IMR-90 (cell line): ENCODE data around the gene ASTE1. TPM values are rescaled to one million over a fixed set of nuclear protein-coding genes. Genes with fewer than 3 reads are reported as not detected.

ENCODE experiments used
- ATAC-seq: fragments of 200-7000 bp; cut with Tn5 transposase; 2 replicates; pipeline ENCODE4 v1.9.1; 2020; ENCODE audit warnings: low read depth, mild to moderate bottlenecking, moderate library complexity
- BruUV-seq: library from RNA; stranded (reverse); fragments of 400-500 nt; replicated peaks from 2 replicates; lab custom pipeline; 2021; lab: Mats Ljungman, UMichigan
- CTCF ChIA-PET: fragments of 300-600 bp; formaldehyde crosslinking; extraction: SDS; loops from one replicate; lab custom pipeline; 2021; ENCODE audit warnings: antibody characterized with exemption; lab: Yijun Ruan, JAX
- POLR2A ChIA-PET: fragments of 300-600 bp; sonication (Branson Sonifier 250); formaldehyde crosslinking; loops from one replicate; lab custom pipeline; 2022; ENCODE audit warnings: antibody characterized with exemption; ENCODE audit not compliant: unreplicated experiment; lab: Charles Lee
- DNase-seq: peaks from one replicate; pipeline ENCODE4 v3.0.0; 2013
- H2AFZ ChIP-seq: replicated peaks from 2 replicates; pipeline ENCODE3; 2013; ENCODE audit warnings: low read length, mild to moderate bottlenecking; ENCODE audit not compliant: poor library complexity
- H2AK5ac ChIP-seq: 2 replicates; pipeline ENCODE4 v1.6.1; 2013; ENCODE audit warnings: low read depth, low read length, inconsistent platforms
- H2AK9ac ChIP-seq: replicated peaks from 2 replicates; pipeline ENCODE3; 2013; ENCODE audit warnings: mild to moderate bottlenecking, low read depth, low read length, moderate library complexity; ENCODE audit not compliant: poor library complexity
- H2BK120ac ChIP-seq: 2 replicates; pipeline ENCODE4 v1.6.1; 2013; ENCODE audit warnings: low read depth, low read length, inconsistent platforms
- H2BK15ac ChIP-seq: 3 replicates; pipeline ENCODE4 v1.6.1; 2013; ENCODE audit warnings: low read depth, low read length, inconsistent platforms
- H2BK20ac ChIP-seq: 2 replicates; pipeline ENCODE4 v1.6.1; 2013; ENCODE audit warnings: low read depth, mild to moderate bottlenecking, inconsistent platforms, low read length, moderate library complexity
- H2BK5ac ChIP-seq: 2 replicates; pipeline ENCODE4 v1.6.1; 2013; ENCODE audit warnings: mild to moderate bottlenecking, low read depth, low read length, inconsistent platforms; ENCODE audit not compliant: poor library complexity, severe bottlenecking
- H3K14ac ChIP-seq: replicated peaks from 2 replicates; pipeline ENCODE4 v1.6.1; 2013; ENCODE audit warnings: low read depth, low read length, inconsistent platforms
- H3K18ac ChIP-seq: 2 replicates; pipeline ENCODE4 v1.6.1; 2013; ENCODE audit warnings: low read depth, low read length, control low read depth
- H3K23ac ChIP-seq: 2 replicates; pipeline ENCODE4 v1.6.1; 2013; ENCODE audit warnings: low read depth, low read length, inconsistent platforms
- H3K27ac ChIP-seq: 2 replicates; pipeline ENCODE4 v1.5.1; 2013; ENCODE audit warnings: mild to moderate bottlenecking, control low read depth, low read length; ENCODE audit not compliant: insufficient read depth
- H3K27me3 ChIP-seq: 2 replicates; pipeline ENCODE4 v1.6.1; 2013; ENCODE audit warnings: low read length; ENCODE audit not compliant: control insufficient read depth, insufficient read depth
- H3K36me3 ChIP-seq: 2 replicates; pipeline ENCODE4 v1.6.1; 2013; ENCODE audit warnings: low read length, mixed read lengths; ENCODE audit not compliant: control insufficient read depth, insufficient read depth
- H3K4ac ChIP-seq: 2 replicates; pipeline ENCODE4 v1.6.1; 2013; ENCODE audit warnings: low read depth, low read length, inconsistent platforms
- H3K4me1 ChIP-seq: 2 replicates; pipeline ENCODE4 v1.6.1; 2013; ENCODE audit warnings: low read length, mixed read lengths; ENCODE audit not compliant: control insufficient read depth, insufficient read depth
- H3K4me2 ChIP-seq: 2 replicates; pipeline ENCODE4 v1.6.1; 2013; ENCODE audit warnings: low read depth, mild to moderate bottlenecking, control low read depth, low read length, moderate library complexity
- H3K4me3 ChIP-seq: 2 replicates; pipeline ENCODE4 v1.5.1; 2013; ENCODE audit warnings: low read depth, mild to moderate bottlenecking, control low read depth, low read length, moderate library complexity; ENCODE audit not compliant: insufficient read depth
- H3K56ac ChIP-seq: 2 replicates; pipeline ENCODE4 v1.6.1; 2013; ENCODE audit warnings: low read length, inconsistent platforms; ENCODE audit not compliant: insufficient read depth; ENCODE audit errors: extremely low read depth
- H3K79me1 ChIP-seq, 2 experiments: 2 replicates each; pipeline ENCODE4 v1.6.1; 2013; ENCODE audit warnings: low read length in 2 of 2, inconsistent platforms in 1 of 2, low read depth in 1 of 2
- H3K9ac ChIP-seq: 2 replicates; pipeline ENCODE4 v1.6.1; 2013; ENCODE audit warnings: low read depth, low read length, control low read depth
- H3K9me1 ChIP-seq: 2 replicates; pipeline ENCODE4 v1.6.1; 2013; ENCODE audit warnings: low read length, inconsistent platforms; ENCODE audit not compliant: insufficient read depth
- H3K9me3 ChIP-seq: 2 replicates; pipeline ENCODE4 v1.6.1; 2013; ENCODE audit warnings: low read length; ENCODE audit not compliant: control insufficient read depth, insufficient read depth
- H4K20me1 ChIP-seq: 2 replicates; pipeline ENCODE4 v1.6.1; 2013; ENCODE audit warnings: low read length, inconsistent platforms; ENCODE audit not compliant: insufficient read depth
- H4K5ac ChIP-seq: 2 replicates; pipeline ENCODE4 v1.6.1; 2013; ENCODE audit warnings: mild to moderate bottlenecking, low read depth, low read length, control low read depth
- H4K8ac ChIP-seq, 2 experiments: 2 replicates each; pipeline ENCODE4 v1.6.1; 2013; ENCODE audit warnings: low read depth in 2 of 2, low read length in 2 of 2, control low read depth in 1 of 2, inconsistent platforms in 1 of 2
- H4K91ac ChIP-seq: 2 replicates; pipeline ENCODE4 v1.6.1; 2013; ENCODE audit warnings: low read depth, low read length, inconsistent platforms; ENCODE audit not compliant: insufficient read depth
- BHLHE40 ChIP-seq: fragments of 150-350 bp; IDR thresholded peaks from 2 replicates; pipeline ENCODE4 v1.6.1; 2016; ENCODE audit warnings: mild to moderate bottlenecking, low read depth, low read length
- CEBPB ChIP-seq: IDR thresholded peaks from 2 replicates; pipeline ENCODE4 v1.6.1; 2012; ENCODE audit warnings: low read depth, low read length, improper control_type of control experiment
- CHD1 ChIP-seq: IDR thresholded peaks from 2 replicates; pipeline ENCODE4 v1.6.1; 2012; ENCODE audit warnings: low read depth, low read length, improper control_type of control experiment
- MAFK ChIP-seq: IDR thresholded peaks from 2 replicates; pipeline ENCODE4 v1.6.1; 2012; ENCODE audit warnings: low read depth, low read length, improper control_type of control experiment
- MAZ ChIP-seq: IDR thresholded peaks from 2 replicates; pipeline ENCODE4 v1.6.1; 2012; ENCODE audit warnings: low read depth, mild to moderate bottlenecking, low read length, improper control_type of control experiment, moderate library complexity, borderline replicate concordance
- MXI1 ChIP-seq: IDR thresholded peaks from 2 replicates; pipeline ENCODE4 v1.6.1; 2012; ENCODE audit warnings: low read depth, mild to moderate bottlenecking, low read length, moderate library complexity, borderline replicate concordance
- NFE2L2 ChIP-seq: fragments of 150-350 bp; IDR thresholded peaks from 2 replicates; pipeline ENCODE4 v1.6.1; 2016; ENCODE audit warnings: low read depth, mild to moderate bottlenecking, low read length
- POLR2A ChIP-seq: IDR thresholded peaks from 2 replicates; pipeline ENCODE4 v1.6.1; 2012; ENCODE audit warnings: mild to moderate bottlenecking, low read depth, low read length
- RAD21 ChIP-seq: IDR thresholded peaks from 2 replicates; pipeline ENCODE4 v1.6.1; 2012; ENCODE audit warnings: low read length, improper control_type of control experiment
- RCOR1 ChIP-seq: IDR thresholded peaks from 2 replicates; pipeline ENCODE4 v1.6.1; 2012; ENCODE audit warnings: mild to moderate bottlenecking, low read length, improper control_type of control experiment; ENCODE audit not compliant: insufficient replicate concordance
- RFX5 ChIP-seq: IDR thresholded peaks from 2 replicates; pipeline ENCODE4 v1.8.0; 2012; ENCODE audit warnings: low read depth, mild to moderate bottlenecking, low read length, moderate library complexity
- SMC3 ChIP-seq: fragments of 150-350 bp; IDR thresholded peaks from 2 replicates; pipeline ENCODE4 v1.6.1; 2016; ENCODE audit warnings: low read depth, mild to moderate bottlenecking, antibody characterized with exemption, low read length, moderate library complexity
- WGBS, 2 experiments: methylation state at CpG; one replicate each; pipeline versions ENCODE4 v1.1.5 to v1.1.7; 2013; ENCODE audit warnings: missing lambda C conversion rate in 2 of 2; ENCODE audit not compliant: insufficient read length in 1 of 2; ENCODE audit errors: extremely low coverage in 2 of 2; 5-methylcytosine and 5-hydroxymethylcytosine counted together
- dilution Hi-C: fragments of 300-500 bp; cut with HindIII; formaldehyde crosslinking; loops from one replicate; pipeline ENCODE4 v1.14.3; 2018; ENCODE audit warnings: low sequenced_read_pairs; ENCODE audit not compliant: unreplicated experiment
- in situ Hi-C: fragments of 300-500 bp; cut with MboI; formaldehyde crosslinking; loops from 3 replicates; pipeline ENCODE4 v1.14.3; 2019; ENCODE audit warnings: low sequenced_read_pairs, inconsistent platforms, mixed read lengths
- intact Hi-C: fragments of 100-400 bp; cut with micrococcal nuclease; formaldehyde crosslinking; loops from 2 replicates; pipeline ENCODE4 v1.10.0; 2022
- polyA plus RNA-seq, 3 experiments: library from polyadenylated mRNA; depleted of rRNA; stranded (reverse); fragments of >200 nt; gene quantifications; 2 replicates each; pipeline ENCODE4 v1.2.3, GENCODE V29; 2012; ENCODE audit warnings: low replicate concordance in 1 of 3
- total RNA-seq: library from RNA; depleted of rRNA; stranded (reverse); fragments of >200 nt; gene quantifications from 2 replicates; pipeline ENCODE4 v1.2.3, GENCODE V29; 2012
- TF ChIP-seq, protein P1 (sequence below): fragments of 150-350 bp; IDR thresholded peaks from 2 replicates; pipeline ENCODE4 v1.6.1; 2016; ENCODE audit warnings: low read depth, mild to moderate bottlenecking, low read length, moderate library complexity, borderline replicate concordance
- TF ChIP-seq, protein P2 (sequence below): conservative IDR thresholded peaks from 2 replicates; pipeline ENCODE4 v1.5.1; 2012; ENCODE audit warnings: mild to moderate bottlenecking, low read depth, low read length, improper control_type of control experiment

ASTE1 gene
- total and polyA plus RNA-seq, 2 of the 4 experiments (the other 2 are of a cell fraction): 3.2 to 7.5 TPM

DNA sequence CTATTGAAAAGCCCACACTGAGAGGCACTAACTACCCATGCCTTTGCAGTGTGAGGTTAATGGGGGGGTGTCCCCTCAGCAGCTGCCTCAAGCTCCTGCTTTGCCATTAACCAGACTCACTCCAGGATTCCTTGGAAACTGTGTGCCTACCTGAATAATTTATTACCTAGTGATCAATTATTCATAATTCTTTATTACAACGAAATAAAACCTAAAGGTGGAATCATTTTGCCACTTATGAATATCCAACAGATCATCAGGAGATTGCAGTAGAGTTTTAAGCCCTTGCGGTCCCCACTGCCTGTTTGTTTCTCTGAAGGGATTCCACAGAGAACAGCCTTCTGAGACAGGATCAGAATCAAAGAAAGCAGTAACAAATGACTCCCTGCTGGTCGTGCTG is 23.4 kb upstream of the ASTE1 start:
- in situ Hi-C loops: no loop called here
- dilution Hi-C loops: no loop called here
- intact Hi-C loops: loop anchor here (5.0 kb wide), 1 partner anchor 747 kb away; no protein-coding TSS in a partner anchor
- Histone ChIP-seq H4K5ac (no peak overlapping the region), H4K20me1 (no peaks in the 10 kb centered on the region), H3K4me2 (no peak overlapping the region), H3K36me3 (no peaks in the 10 kb centered on the region), H3K23ac (no peak overlapping the region), H2BK120ac (no peak overlapping the region), H3K79me1 (no peaks in the 10 kb centered on the region), H2AFZ (no peak overlapping the region), H3K9me3 (no peaks in the 10 kb centered on the region), H2BK5ac (no peak overlapping the region), H3K14ac (no peak overlapping the region), H3K9me1 (no peaks in the 10 kb centered on the region), H2BK15ac (no peak overlapping the region), H3K18ac (no peak overlapping the region), H3K56ac (no peak overlapping the region), H2BK20ac (no peak overlapping the region), H2AK9ac (no peak overlapping the region), H3K4ac (no peak overlapping the region), H3K4me1 (no peaks in the 10 kb centered on the region), H3K9ac (no peak overlapping the region), H4K8ac (no peak overlapping the region), H3K27me3 (no peaks in the 10 kb centered on the region), H3K27ac (no peak overlapping the region), H4K91ac (no peak overlapping the region), H3K4me3 (no peak overlapping the region), H2AK5ac (no peak overlapping the region)
- BruUV-seq: no TSS peak
- CTCF ChIA-PET: no interaction called here
- DNase-seq (no peak), ATAC-seq (no peak)
- WGBS, 2 experiments: no CpG with 5 or more reads among the region's 3 CpGs
- POLR2A ChIA-PET: no interaction called here
- TF ChIP-seq RCOR1 (no peak), MAFK (no peak), CHD1 (no peak), SMC3 (no peak), RAD21 (no peak), MXI1 (no peak), POLR2A (no peak), RFX5 (no peak), BHLHE40 (no peak), MAZ (no peak), NFE2L2 (no peak), CEBPB (no peak)
- TF ChIP-seq, protein P1, sequence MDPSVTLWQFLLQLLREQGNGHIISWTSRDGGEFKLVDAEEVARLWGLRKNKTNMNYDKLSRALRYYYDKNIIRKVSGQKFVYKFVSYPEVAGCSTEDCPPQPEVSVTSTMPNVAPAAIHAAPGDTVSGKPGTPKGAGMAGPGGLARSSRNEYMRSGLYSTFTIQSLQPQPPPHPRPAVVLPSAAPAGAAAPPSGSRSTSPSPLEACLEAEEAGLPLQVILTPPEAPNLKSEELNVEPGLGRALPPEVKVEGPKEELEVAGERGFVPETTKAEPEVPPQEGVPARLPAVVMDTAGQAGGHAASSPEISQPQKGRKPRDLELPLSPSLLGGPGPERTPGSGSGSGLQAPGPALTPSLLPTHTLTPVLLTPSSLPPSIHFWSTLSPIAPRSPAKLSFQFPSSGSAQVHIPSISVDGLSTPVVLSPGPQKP: no peak
- TF ChIP-seq, protein P2, sequence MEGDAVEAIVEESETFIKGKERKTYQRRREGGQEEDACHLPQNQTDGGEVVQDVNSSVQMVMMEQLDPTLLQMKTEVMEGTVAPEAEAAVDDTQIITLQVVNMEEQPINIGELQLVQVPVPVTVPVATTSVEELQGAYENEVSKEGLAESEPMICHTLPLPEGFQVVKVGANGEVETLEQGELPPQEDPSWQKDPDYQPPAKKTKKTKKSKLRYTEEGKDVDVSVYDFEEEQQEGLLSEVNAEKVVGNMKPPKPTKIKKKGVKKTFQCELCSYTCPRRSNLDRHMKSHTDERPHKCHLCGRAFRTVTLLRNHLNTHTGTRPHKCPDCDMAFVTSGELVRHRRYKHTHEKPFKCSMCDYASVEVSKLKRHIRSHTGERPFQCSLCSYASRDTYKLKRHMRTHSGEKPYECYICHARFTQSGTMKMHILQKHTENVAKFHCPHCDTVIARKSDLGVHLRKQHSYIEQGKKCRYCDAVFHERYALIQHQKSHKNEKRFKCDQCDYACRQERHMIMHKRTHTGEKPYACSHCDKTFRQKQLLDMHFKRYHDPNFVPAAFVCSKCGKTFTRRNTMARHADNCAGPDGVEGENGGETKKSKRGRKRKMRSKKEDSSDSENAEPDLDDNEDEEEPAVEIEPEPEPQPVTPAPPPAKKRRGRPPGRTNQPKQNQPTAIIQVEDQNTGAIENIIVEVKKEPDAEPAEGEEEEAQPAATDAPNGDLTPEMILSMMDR: no peak
